SK-MEL-5 (cell line): ENCODE data around the gene PHYH. TPM values are rescaled to one million over a fixed set of nuclear protein-coding genes. Genes with fewer than 3 reads are reported as not detected.
A peak's percentile ranks its signal among the peaks of the same experiment; 100 is the strongest.
"Not testable (repeated sequence)": the region's sequence is repeated elsewhere in the genome, so short reads cannot be mapped to it uniquely, and the experiment has no call there.

Experiments used
- DNase-seq: peaks from one replicate; pipeline ENCODE4 v3.0.0-alpha.2; 2016; ENCODE audit warnings: low read depth, low spot score
- in situ Hi-C: cut with HindIII; loops from 2 replicates; pipeline ENCODE4 v1.10.0; 2016; ENCODE audit warnings: low sequenced_read_pairs, high pct_unique_total_duplicates, low pct_unique_long_range_greater_than_20kb
- total RNA-seq: library from RNA; depleted of rRNA; stranded (reverse); fragments of >200 nt; shearing (Covaris generic); gene quantifications from 2 replicates; pipeline ENCODE4 v1.2.3, GENCODE V29; 2014

Gene PHYH
- total RNA-seq, 1 experiment from 2014 or later = 17.8 TPM

- in situ Hi-C loops = no loop called here
- no peak for DNase-seq
These were observed 7.8 kb downstream of the PHYH start for GRCh38 chr10:13291821-13292773.

- DNase-seq = no peak
- in situ Hi-C loops = no loop called here
These were observed 8.8 kb downstream of the PHYH start for GRCh38 chr10:13291061-13291460.

GRCh38 chr10:13284050-13284449, 15.8 kb downstream of the PHYH start:
- in situ Hi-C loops = no loop called here
- DNase-seq = no peak

- in situ Hi-C loops, DNase-seq: not testable (repeated sequence)
These were observed 17.5 kb downstream of the PHYH start for GRCh38 chr10:13282348-13282747.

GRCh38 chr10:13276749-13277365, 23.0 kb downstream of the PHYH start:
- DNase-seq = peak; percentile 13
- in situ Hi-C loops = no loop called here

- in situ Hi-C loops, DNase-seq: not testable (repeated sequence)
These were observed 23.7 kb downstream of the PHYH start for GRCh38 chr10:13276146-13276545.

GRCh38 chr10:13272164-13272571, 27.7 kb downstream of the PHYH start:
- in situ Hi-C loops = no loop called here
- peak; percentile 7 for DNase-seq

- in situ Hi-C loops = no loop called here
- DNase-seq = peak; percentile 60
These were observed 28.2 kb downstream of the PHYH start for GRCh38 chr10:13271552-13272163.

- no peak for DNase-seq
- in situ Hi-C loops = no loop called here
These were observed 28.9 kb downstream of the PHYH start for GRCh38 chr10:13270877-13271551.

- in situ Hi-C loops = no loop called here
These were observed 31.0 kb downstream of the PHYH start for GRCh38 chr10:13268841-13269240.

GRCh38 chr10:13268310-13268709, 31.6 kb downstream of the PHYH start:
- in situ Hi-C loops = no loop called here

More at GRCh38 chr10:13268841-13269240, 31.0 kb downstream of the PHYH start:
- DNase-seq = no peak

GRCh38 chr10:13263591-13263990, 36.3 kb downstream of the PHYH start:
- peak; percentile 59 for DNase-seq
- in situ Hi-C loops = no loop called here

More at GRCh38 chr10:13268310-13268709, 31.6 kb downstream of the PHYH start:
- DNase-seq = no peak

GRCh38 chr10:13262433-13262832, 37.4 kb downstream of the PHYH start:
- in situ Hi-C loops = no loop called here
- DNase-seq = no peak

- in situ Hi-C loops = no loop called here
These were observed 42.2 kb downstream of the PHYH start for GRCh38 chr10:13257621-13258140.

GRCh38 chr10:13256627-13257026, 43.2 kb downstream of the PHYH start:
- in situ Hi-C loops = no loop called here
- DNase-seq = no peak

More at GRCh38 chr10:13257621-13258140, 42.2 kb downstream of the PHYH start:
- DNase-seq = no peak

- in situ Hi-C loops = no loop called here
- no peak for DNase-seq
These were observed 46.1 kb downstream of the PHYH start for GRCh38 chr10:13253726-13254125.

GRCh38 chr10:13247784-13248183, 52.1 kb downstream of the PHYH start:
- in situ Hi-C loops = no loop called here
- DNase-seq = no peak
